ENCODE data around the gene TXLNA.

Gene TXLNA

GRCh38 chr1:32199717-32200072 lies 20.2 kb downstream of the TXLNA start:
- H3K27ac ChIP-seq = peak overlapping the region; percentile 71
- no peak for DNase-seq (ENCODE audit: low spot score)
- CTCF ChIA-PET = interaction anchor here (0.7 kb wide), 1 partner anchor 417 kb away, joined by 4 read pairs; no protein-coding TSS in a partner anchor
- TF ChIP-seq, protein P1, sequence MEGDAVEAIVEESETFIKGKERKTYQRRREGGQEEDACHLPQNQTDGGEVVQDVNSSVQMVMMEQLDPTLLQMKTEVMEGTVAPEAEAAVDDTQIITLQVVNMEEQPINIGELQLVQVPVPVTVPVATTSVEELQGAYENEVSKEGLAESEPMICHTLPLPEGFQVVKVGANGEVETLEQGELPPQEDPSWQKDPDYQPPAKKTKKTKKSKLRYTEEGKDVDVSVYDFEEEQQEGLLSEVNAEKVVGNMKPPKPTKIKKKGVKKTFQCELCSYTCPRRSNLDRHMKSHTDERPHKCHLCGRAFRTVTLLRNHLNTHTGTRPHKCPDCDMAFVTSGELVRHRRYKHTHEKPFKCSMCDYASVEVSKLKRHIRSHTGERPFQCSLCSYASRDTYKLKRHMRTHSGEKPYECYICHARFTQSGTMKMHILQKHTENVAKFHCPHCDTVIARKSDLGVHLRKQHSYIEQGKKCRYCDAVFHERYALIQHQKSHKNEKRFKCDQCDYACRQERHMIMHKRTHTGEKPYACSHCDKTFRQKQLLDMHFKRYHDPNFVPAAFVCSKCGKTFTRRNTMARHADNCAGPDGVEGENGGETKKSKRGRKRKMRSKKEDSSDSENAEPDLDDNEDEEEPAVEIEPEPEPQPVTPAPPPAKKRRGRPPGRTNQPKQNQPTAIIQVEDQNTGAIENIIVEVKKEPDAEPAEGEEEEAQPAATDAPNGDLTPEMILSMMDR (conservative IDR thresholded peaks at IDR 0.05; ENCODE audit: low read depth) = no peak
- POLR2A ChIA-PET (ENCODE audit: low non-redundant PET) = no interaction called here

DNA sequence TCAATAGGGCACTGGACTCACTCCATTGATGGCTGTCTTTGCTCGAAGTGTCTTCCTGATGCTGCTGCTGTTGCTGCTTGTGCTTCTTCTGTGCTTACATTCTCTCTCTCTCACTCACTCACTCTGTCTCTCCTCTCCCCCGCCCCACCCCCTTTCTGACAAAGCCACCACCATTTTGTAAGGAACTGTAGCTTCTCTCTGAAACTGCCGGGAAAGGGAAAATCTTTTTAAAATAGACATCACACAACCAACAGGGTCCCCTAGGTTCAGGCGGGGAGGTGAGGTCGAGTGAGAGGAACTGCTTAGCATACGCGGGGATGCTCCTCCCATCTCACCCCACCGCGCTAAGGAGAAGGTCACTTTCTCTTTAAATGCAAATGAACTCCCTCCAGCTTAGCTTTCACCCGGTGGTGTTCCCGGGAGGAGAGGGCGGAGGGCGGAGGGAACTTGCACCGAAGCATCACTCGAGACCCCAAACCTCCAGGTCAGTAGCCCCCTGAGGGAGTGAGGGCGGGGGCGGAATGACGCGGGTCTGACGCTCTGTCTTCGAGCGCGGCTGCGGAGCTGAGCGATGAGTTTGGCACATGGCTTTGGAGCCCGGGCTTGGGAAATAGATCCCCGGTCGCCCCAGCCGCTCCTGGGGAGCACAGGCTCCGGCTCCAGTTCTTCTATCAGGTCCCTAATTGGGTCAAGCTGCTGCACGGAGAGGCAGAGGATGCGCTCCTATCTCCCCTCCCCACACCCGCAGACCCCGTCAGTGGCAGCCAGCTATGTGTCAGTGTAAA lies 20.9 kb downstream of the TXLNA start, which contains the start of gene CCDC28B:
Gene CCDC28B (plus strand): TSS at position 370 of the 785 bp plus-strand sequence. CDS start 1,341 bp downstream, outside the sequence.
- peak within 1 kb of the TSS; percentile 71 for H3K27ac ChIP-seq
- ChIA-PET POLR2A (ENCODE audit: low non-redundant PET) (interaction anchor here (0.6 to 0.7 kb wide), 2 partner anchors 10 to 15 kb away, joined by 3 to 5 read pairs; no protein-coding TSS in a partner anchor), CTCF (no interaction called here)
- DNase-seq (ENCODE audit: low spot score) = peak; percentile 54
- TF ChIP-seq, protein P1 (conservative IDR thresholded peaks at IDR 0.05; ENCODE audit: low read depth) = no peak

GRCh38 chr1:32201011-32201855 lies 21.8 kb downstream of the TXLNA start:
- POLR2A ChIA-PET (ENCODE audit: low non-redundant PET) = interaction anchor here (0.7 kb wide), 1 partner anchor 14 kb away, joined by 3 read pairs; no protein-coding TSS in a partner anchor
- no peak for DNase-seq (ENCODE audit: low spot score)
- CTCF ChIA-PET = interaction anchor here (1.2 kb wide), 1 partner anchor 14 kb away, joined by 5 read pairs; no protein-coding TSS in a partner anchor
- peak overlapping the region; percentile 71 for H3K27ac ChIP-seq
- TF ChIP-seq, protein P1 (conservative IDR thresholded peaks at IDR 0.05; ENCODE audit: low read depth) = no peak

DNA sequence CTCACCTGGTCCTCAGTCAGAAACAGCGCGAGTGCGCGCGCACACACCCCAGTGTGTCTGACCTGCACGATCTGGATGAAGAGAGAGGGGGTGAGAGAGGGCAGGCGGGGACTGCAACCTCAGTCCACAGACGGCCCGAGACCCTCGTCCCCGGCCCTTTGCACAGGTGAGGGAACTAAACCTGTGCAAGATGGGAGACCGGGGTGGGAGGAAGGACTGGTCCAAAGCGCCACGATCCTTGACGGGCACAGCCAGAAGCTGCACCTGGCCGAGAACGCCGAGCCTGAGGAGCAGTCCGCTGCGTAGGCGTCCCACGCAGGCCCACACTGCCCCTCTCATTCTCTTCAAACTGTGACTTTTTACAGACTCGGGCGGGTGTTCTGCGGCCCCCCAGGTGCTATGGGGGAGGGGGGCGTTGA lies 25.5 kb downstream of the TXLNA start:
- DNase-seq (ENCODE audit: low spot score) = no peak
- POLR2A ChIA-PET (ENCODE audit: low non-redundant PET) = interaction anchor here (0.7 kb wide), 1 partner anchor 25 kb away, joined by 5 read pairs; the partner anchor contains the start of gene TXLNA

DNA sequence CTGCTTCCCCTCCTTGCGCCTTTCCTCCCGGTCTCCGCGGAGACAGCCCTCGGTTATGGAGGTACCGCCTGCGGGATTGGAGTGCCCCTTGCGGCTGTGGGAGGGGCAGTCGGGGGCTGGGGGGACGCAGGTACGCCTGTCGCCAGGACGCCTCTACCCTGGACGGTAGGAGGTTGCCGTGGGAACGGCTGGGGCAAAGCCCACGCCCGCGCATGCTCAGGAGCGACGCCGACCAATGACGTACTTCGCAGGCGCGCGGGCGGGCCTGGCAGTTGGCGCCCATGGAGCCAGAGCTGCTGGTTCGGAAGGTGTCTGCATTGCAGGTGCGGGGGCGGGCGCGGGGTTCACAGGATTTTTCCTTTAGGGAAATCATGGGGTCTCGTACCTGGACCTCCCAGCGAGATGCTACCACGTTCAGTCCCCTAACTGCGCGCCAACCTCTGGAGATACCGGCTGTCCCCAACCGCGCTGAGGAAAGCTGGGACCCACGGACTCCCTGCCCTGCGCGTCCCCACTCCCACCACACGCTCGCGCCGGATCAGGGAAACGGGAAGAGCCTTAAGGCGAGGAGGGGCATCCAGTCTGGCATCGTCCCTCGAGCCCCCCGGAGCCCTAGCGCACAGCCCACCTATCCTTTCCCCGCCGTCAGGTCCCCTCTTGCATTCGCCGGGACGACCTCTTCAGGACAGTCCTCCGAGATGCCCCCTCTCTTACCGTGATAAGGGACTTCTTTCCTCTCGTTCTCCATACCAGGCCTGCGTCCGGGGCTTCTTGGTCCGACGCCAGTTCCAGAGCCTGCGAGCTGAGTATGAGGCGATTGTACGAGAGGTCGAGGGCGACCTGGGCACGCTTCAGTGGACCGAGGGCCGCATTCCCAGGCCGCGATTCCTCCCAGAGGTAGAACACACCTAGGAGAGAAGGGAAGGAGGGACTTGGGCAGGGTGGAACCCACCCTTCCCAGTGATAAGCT lies 26.2 kb downstream of the TXLNA start, which contains the start of gene IQCC:
Gene IQCC (plus strand): TSS at position 271 of the 970 bp plus-strand sequence. CDS start 11 bp downstream, at position 282.
- POLR2A ChIA-PET (ENCODE audit: low non-redundant PET) = interaction anchor here (0.6 to 0.7 kb wide), 2 partner anchors 26 to 51 kb away, joined by 5 read pairs; partner anchors contain the start of gene TXLNA
- TF ChIP-seq, protein P1 (conservative IDR thresholded peaks at IDR 0.05; ENCODE audit: low read depth) = no peak
- peak within 1 kb of the TSS; percentile 65 for H3K27ac ChIP-seq
- DNase-seq (ENCODE audit: low spot score) = peak; percentile 85
- CTCF ChIA-PET = interaction anchor here (0.6 to 2.2 kb wide), 2 partner anchors 10 to 31 kb away, joined by 3 to 11 read pairs; no protein-coding TSS in a partner anchor

More for the DNA sequence above, 25.5 kb downstream of the TXLNA start:
- CTCF ChIA-PET = interaction anchor here (2.2 kb wide), 1 partner anchor 11 kb away, joined by 11 read pairs; no protein-coding TSS in a partner anchor
- peak overlapping the region; percentile 65 for H3K27ac ChIP-seq
- TF ChIP-seq, protein P1 (conservative IDR thresholded peaks at IDR 0.05; ENCODE audit: low read depth) = no peak

All from RWPE1 (cell line).